ENCODE data around the gene RTN4IP1. TPM values are rescaled to one million over a fixed set of nuclear protein-coding genes. Genes with fewer than 3 reads are reported as not detected.

The RTN4IP1 gene
- polyA plus RNA-seq, 6 donors from 2014 or later, result 14.1 to 38.8 (median 18.1) TPM

DNA sequence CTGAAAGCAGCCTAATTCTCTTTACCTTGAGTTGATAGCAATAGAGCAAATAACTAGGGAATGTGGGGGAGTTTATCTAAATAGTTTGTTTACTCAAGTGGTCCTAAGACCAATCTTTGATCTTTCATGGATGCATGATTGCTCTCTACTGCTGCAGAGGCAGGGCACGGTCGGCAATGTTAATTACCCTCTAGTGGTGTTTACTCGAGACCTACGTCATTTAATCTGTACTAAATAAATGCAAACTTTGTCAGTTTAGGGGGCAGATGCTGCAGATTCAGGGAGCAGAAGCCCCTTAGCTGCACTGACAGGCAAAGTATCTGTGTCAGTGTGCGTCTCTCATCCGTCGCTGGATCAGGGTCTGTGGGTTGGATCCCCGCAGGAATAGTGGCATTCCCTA, 6.9 kb downstream of the RTN4IP1 start:
- Mint-ChIP-seq H3K9me3 (no peaks in the 10 kb centered on the region), H3K4me1 (peaks cover 15 to 31% (median 29%) of the 10 kb centered on the region in 3 donors), H3K27me3 (no peaks in the 10 kb centered on the region), H3K36me3 (peaks cover 15 to 20% of the 10 kb centered on the region in 2 donors), H3K4me3 (no peak overlapping the region), H3K27ac (no peak overlapping the region)
- ATAC-seq (ENCODE audit: low read depth in 2 of 2), result no peak
- DNase-seq, result no peak

DNA sequence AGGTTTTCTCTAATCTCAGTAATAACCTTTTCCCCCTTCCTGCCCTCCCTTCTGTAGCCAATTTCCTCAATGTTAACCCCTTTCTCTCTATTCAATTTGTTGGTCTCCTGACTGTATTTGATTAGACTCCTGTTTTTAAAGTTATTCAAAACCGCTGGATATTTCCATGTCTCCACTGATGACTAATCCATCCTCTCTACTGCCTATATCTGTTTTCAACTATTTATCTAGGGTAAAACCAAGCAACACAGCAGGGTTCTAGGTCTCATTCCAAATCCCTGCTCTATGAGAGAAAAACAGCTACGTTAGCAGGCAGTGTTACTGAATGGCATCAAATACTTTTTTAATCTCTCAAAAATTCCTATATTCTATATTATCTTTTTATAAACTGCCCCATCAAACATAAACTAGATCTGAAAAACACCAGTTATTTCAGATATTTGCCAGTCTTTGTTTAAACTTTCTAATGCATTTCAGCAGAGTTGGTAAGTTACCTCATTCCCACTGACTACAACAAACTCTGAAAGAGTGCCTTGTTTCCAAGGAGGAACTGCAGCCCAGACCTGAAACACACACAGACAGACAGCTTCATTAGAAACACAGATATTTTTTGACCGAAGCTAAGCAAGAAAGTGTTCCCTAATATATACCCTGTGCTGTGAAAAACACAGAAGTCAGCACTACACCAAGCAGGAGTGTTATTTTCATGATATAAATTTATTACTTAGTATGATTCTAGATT, 8.2 kb downstream of the RTN4IP1 start:
- Mint-ChIP-seq H3K4me3 (no peak overlapping the region), H3K9me3 (no peaks in the 10 kb centered on the region), H3K27me3 (no peaks in the 10 kb centered on the region), H3K4me1 (peaks cover 14 to 23% (median 23%) of the 10 kb centered on the region in 3 donors), H3K36me3 (peaks cover 15 to 20% of the 10 kb centered on the region in 2 donors), H3K27ac (no peak overlapping the region)
- DNase-seq (no peak), ATAC-seq (ENCODE audit: low read depth in 2 of 2) (no peak)

DNA sequence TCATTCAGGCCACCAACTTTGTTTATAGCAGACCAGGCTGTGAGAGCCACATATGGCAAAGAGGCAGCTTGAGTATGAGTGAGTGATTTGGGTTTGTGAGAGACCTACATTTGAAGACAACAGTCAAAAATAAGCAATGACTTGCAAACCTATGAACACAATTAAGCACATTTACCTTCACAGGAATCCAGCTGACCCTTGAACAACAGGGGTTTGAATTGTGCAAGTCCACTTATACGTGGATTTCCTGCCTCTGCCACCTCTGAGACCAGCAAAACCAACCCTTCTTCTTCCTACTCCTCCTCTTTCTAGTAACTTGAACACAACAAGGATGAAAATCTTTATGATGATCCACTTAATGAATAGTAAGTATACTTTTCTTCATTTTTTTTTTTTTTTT, 10.1 kb downstream of the RTN4IP1 start:
- DNase-seq, result no peak
- Mint-ChIP-seq H3K9me3 (no peaks in the 10 kb centered on the region), H3K27me3 (no peaks in the 10 kb centered on the region), H3K36me3 (peaks cover 15 to 20% of the 10 kb centered on the region in 2 donors), H3K4me1 (peaks cover 13 to 31% (median 24%) of the 10 kb centered on the region in 3 donors), H3K4me3 (no peak overlapping the region), H3K27ac (no peak overlapping the region)
- ATAC-seq (ENCODE audit: low read depth in 2 of 2), result no peak

DNA sequence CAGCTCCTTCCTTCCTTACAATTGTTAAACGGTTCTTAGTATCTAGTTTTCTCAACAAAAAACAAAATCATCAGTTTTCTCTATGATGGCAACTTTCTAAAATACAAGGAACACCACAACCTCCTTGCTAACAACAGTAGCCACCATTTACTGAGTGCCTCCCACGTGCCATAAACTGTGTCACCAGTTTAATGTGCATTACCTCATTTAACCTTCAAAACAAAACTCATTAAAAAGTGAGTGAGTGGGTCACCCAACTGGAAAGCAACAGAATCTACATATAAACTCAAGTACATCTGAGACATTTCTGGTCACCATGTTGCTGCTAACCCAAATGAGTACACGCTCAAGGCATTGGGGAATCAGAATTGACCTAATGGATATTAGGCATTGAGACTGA, 11.0 kb downstream of the RTN4IP1 start:
- no peaks in the 10 kb centered on the region for H3K27me3 Mint-ChIP-seq
- H3K9me3 Mint-ChIP-seq, result no peaks in the 10 kb centered on the region
- peak overlapping the region in 1 of 6 donors; percentile 3 for H3K27ac Mint-ChIP-seq
- no peak overlapping the region for H3K4me3 Mint-ChIP-seq
- ATAC-seq (ENCODE audit: low read depth in 2 of 2), result no peak
- peaks cover 22 to 39% (median 33%) of the 10 kb centered on the region in 3 donors for H3K4me1 Mint-ChIP-seq
- peaks cover 15 to 20% of the 10 kb centered on the region in 2 donors for H3K36me3 Mint-ChIP-seq
- DNase-seq, result no peak

DNA sequence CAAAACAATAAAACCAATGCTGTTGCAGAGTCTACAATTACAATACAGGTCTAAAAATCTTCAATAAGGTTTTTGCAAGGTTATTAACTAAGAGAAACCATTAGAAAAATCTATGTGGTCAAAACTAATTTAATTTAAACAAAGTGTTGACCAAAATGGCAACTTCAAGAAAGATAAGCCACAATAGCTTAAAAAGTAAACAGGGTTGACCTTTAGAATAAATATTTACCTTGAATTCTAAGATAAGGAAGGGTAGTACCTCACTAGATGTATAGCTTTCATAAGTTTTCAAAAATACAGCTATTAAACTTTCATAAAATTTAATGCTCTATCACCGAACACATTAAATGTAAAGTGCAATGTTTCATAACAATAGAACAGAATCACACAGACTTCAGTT, 11.4 kb downstream of the RTN4IP1 start:
- Mint-ChIP-seq H3K27me3 (no peaks in the 10 kb centered on the region), H3K9me3 (no peaks in the 10 kb centered on the region), H3K4me1 (peaks cover 26 to 41% (median 38%) of the 10 kb centered on the region in 3 donors), H3K36me3 (peaks cover 17 to 18% of the 10 kb centered on the region in 2 donors), H3K4me3 (no peak overlapping the region), H3K27ac (peak overlapping the region in 1 of 6 donors; percentile 84)
- no peak for DNase-seq
- ATAC-seq (ENCODE audit: low read depth in 2 of 2), result no peak

DNA sequence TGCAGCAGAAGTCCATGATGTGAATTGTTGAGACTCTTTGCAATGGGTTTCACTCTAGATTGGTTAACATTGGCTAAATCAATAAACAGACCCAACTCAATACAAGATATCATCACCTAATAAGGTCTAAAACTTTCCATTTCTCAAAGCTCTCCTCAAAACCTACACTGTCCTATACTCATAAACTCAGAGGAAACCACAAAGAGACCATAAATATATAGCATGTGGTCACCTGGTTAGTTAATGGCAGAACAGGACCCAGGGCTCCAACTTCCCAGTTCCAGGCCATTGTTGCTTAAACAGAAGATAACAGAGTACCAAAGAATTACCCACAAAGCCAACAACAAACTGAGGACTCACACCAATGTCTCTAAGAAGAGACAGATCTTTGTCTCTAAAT, 12.0 kb downstream of the RTN4IP1 start:
- DNase-seq (no peak), ATAC-seq (ENCODE audit: low read depth in 2 of 2) (no peak)
- Mint-ChIP-seq H3K27me3 (no peaks in the 10 kb centered on the region), H3K9me3 (peaks cover 0 to 3% (median 0%) of the 10 kb centered on the region in 7 donors), H3K36me3 (peaks cover 17 to 18% of the 10 kb centered on the region in 2 donors), H3K27ac (peak overlapping the region in 1 of 6 donors; percentile 84), H3K4me3 (no peak overlapping the region), H3K4me1 (peaks cover 32 to 44% (median 43%) of the 10 kb centered on the region in 3 donors)

DNA sequence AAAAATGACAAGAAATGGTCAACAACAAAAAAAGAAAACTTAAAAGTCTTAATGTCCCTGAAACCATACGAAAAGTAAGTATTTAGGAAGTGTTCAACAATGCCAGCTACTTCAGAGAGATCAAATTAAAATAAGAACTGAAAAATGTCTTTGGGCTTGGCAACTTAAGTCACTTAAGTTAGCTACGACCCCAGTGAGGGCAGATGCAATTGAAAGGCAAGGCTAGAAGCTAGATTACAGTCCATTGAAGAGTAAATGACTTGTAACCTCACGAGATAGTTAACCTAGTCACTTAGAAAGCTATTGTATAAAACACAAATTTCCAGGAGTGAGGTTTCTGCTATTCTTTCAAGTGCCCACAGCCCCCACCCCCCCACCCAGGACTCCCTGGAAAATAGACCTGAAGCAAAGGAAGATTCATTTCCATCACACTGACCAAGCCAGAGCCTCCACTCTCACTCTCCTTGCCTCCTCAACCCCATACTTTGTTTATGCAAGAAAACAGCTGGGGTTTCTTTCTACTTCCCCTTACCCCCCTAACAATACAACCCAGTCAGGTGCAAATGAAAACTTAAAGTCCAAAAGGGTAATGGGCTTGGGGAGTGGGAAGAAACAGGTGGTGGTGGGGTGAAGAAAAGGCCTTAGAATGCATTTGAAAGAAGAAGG, 14.6 kb downstream of the RTN4IP1 start:
- Mint-ChIP-seq H3K27ac (peak overlapping the region; percentile 4 to 94 (median 80)), H3K36me3 (peaks cover 15% of the 10 kb centered on the region in 2 donors), H3K9me3 (peaks cover 0 to 3% (median 0%) of the 10 kb centered on the region in 7 donors), H3K4me1 (peaks cover 33 to 59% (median 53%) of the 10 kb centered on the region in 3 donors), H3K27me3 (no peaks in the 10 kb centered on the region), H3K4me3 (peak overlapping the region in 7 of 8 donors; percentile 34 to 85 (median 60))
- no peak for DNase-seq
- peak; percentile 56 to 61 for ATAC-seq (ENCODE audit: low read depth in 2 of 2)

DNA sequence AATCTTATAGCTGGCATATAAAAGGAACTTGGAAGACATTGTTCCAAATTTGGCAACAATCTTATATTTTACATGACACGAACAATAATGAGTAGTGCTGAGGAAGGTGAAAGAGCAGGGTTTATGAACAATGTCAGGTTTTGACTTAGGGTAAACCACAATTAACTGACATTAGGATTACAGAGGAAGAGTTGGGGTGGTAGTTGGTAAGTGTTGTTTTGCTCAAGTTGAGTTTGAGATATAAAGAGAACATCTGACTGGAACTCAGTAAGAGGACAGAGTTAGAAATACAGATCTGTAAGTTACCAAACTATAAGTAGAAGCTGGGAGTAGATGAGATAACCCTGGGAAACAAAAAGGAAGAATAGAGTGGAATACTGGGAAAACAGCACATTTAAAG, 15.1 kb downstream of the RTN4IP1 start:
- Mint-ChIP-seq H3K27ac (peak overlapping the region; percentile 4 to 94 (median 80)), H3K9me3 (peaks cover 0 to 3% (median 0%) of the 10 kb centered on the region in 7 donors), H3K27me3 (no peaks in the 10 kb centered on the region), H3K36me3 (peaks cover 15 to 17% of the 10 kb centered on the region in 2 donors), H3K4me3 (peak overlapping the region in 7 of 8 donors; percentile 5 to 79 (median 51)), H3K4me1 (peaks cover 37 to 64% (median 56%) of the 10 kb centered on the region in 3 donors)
- DNase-seq (no peak), ATAC-seq (ENCODE audit: low read depth in 2 of 2) (no peak)

DNA sequence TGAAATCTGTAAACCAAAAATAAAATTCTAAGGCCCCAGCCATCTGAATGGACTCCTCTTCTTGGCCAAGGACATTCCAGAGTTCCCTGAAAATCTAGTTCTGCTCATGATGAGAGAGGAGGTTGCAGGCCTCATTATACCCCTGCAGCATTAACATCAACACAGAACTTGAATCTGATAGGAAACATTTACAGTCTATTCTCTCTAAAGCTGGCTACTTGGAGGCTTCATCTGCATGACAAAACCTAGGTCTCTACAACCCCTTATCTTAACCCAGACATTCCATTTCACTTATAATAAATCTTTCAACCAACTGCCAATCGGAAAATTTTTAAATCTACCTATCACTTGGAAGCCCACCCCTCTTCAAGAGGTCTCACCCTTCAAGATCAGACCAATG, 15.7 kb downstream of the RTN4IP1 start:
- Mint-ChIP-seq H3K4me3 (peak overlapping the region in 6 of 8 donors; percentile 4 to 79 (median 56)), H3K36me3 (peaks cover 12 to 17% of the 10 kb centered on the region in 2 donors), H3K4me1 (peaks cover 42 to 69% (median 58%) of the 10 kb centered on the region in 3 donors), H3K9me3 (peaks cover 0 to 3% (median 0%) of the 10 kb centered on the region in 7 donors), H3K27ac (peak overlapping the region; percentile 4 to 94 (median 64)), H3K27me3 (no peaks in the 10 kb centered on the region)
- ATAC-seq (ENCODE audit: low read depth in 2 of 2) (no peak), DNase-seq (no peak)

DNA sequence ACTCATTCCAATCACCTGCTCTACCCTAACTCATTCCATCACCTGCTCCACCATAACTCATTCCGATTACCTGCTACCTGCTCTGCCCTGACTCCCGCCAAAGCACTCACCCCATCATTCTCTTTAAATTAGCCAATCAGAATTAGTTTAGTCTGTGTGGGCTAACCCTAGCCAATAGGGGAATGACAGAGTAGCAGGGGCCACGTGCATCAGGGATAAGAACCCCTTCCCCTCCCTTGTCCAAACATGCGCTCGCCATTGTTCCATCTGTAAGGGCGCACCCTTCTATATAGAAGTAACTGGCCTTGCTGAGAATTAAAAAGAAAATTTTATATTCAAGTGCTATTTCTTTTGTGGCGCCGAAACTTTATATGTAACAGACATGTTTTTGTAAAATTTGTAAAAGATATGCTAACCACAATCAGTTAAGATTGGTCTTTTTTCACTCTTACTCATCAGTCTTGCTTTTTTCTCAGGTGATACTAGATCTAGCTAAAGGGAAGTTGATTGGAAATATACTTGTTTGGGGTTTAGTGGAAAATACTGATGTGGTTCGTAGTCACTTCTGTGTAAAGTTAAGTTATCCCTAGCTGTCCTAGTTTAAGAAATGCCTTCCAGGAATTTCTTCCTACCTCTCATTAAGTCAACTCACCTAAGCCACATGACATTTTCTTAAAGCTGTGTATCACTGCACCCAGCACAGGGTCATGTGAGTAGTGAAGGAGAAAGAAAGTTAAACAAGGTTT, 16.5 kb downstream of the RTN4IP1 start:
- H3K36me3 Mint-ChIP-seq, result peaks cover 8 to 13% of the 10 kb centered on the region in 2 donors
- H3K4me3 Mint-ChIP-seq, result peak overlapping the region in 6 of 8 donors; percentile 22 to 79 (median 64)
- peaks cover 0 to 3% (median 0%) of the 10 kb centered on the region in 7 donors for H3K9me3 Mint-ChIP-seq
- no peaks in the 10 kb centered on the region for H3K27me3 Mint-ChIP-seq
- peak overlapping the region; percentile 52 to 83 (median 74) for H3K27ac Mint-ChIP-seq
- ATAC-seq (ENCODE audit: low read depth in 2 of 2), result no peak
- no peak for DNase-seq
- H3K4me1 Mint-ChIP-seq, result peaks cover 47 to 73% (median 64%) of the 10 kb centered on the region in 3 donors

DNA sequence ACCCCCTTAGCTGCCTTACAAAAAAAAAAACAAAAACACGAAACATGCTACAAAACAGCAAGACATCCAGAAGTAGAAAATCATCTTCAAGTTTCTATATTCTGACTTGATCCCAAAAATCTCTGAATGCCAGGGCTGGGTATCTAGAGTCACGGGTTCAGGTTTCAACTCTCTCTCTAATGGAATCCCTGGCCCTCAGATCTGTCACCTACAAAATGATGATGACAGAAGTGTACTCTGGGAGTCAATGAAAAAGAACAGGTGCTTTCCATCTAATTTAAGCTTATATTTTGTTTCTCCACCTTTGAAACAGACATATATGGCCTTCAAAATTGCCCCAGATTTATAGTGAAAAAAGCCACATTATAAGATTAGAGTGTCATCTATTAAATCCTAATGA, 18.3 kb downstream of the RTN4IP1 start:
- Mint-ChIP-seq H3K9me3 (peaks cover 0 to 3% (median 0%) of the 10 kb centered on the region in 7 donors), H3K4me3 (no peak overlapping the region), H3K36me3 (peaks cover 8 to 13% of the 10 kb centered on the region in 2 donors), H3K27me3 (no peaks in the 10 kb centered on the region), H3K27ac (no peak overlapping the region), H3K4me1 (peaks cover 47 to 75% (median 73%) of the 10 kb centered on the region in 3 donors)
- ATAC-seq (ENCODE audit: low read depth in 2 of 2) (no peak), DNase-seq (no peak)

DNA sequence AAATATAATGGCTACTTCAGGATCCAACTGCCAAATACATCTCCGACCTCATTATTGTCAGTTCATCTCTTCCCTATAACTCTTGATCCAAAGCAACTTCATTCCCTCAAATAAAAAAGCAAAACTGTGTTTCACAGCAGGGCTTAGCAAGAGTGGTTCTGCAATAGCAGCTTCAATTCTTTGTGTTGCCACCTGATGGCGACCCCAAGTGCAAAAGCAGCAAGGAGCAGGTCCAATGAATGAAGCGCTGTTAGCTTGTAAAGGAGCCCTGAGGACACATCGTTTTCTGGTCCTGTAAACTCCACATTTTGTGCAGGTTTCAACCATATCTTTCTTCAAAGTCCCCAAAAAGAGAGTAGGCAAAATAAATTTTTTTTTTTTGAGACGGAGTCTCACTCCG, 19.6 kb downstream of the RTN4IP1 start:
- peak overlapping the region in 1 of 8 donors; percentile 72 for H3K4me3 Mint-ChIP-seq
- peaks cover 8 to 15% of the 10 kb centered on the region in 2 donors for H3K36me3 Mint-ChIP-seq
- H3K27me3 Mint-ChIP-seq, result no peaks in the 10 kb centered on the region
- peaks cover 42 to 68% (median 65%) of the 10 kb centered on the region in 3 donors for H3K4me1 Mint-ChIP-seq
- peak overlapping the region in 3 of 6 donors; percentile 14 to 83 (median 65) for H3K27ac Mint-ChIP-seq
- peaks cover 0 to 3% (median 0%) of the 10 kb centered on the region in 7 donors for H3K9me3 Mint-ChIP-seq
- DNase-seq (peak; percentile 42), ATAC-seq (ENCODE audit: low read depth in 2 of 2) (peak; percentile 78 to 80)
